ENCODE measurements around the gene TMEM88. TPM values are rescaled to one million over a fixed set of nuclear protein-coding genes. Genes with fewer than 3 reads are reported as not detected.

The TMEM88 gene
- total RNA-seq, 1 experiment from 2014 or later, result 11.3 TPM

DNA sequence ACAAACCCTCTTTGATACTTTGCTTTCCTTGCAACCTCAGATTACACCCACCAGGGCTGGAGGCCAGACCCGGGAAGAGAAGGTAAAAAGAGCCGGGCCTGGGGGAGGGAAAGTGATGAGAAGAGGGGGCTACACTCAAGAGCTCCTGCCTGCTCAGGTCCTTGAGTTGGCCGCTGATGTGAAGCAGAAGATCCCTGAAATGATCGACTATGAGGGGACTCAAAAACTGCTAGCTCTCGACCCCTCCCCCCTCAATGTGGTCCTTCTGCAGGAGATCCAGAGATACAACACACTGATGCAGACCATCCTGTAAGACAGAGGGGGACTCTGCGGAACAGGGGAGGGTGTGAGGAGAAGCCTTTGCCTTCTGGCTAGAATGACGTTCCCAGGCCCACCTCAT is 23.6 kb upstream of the TMEM88 start:
- Histone ChIP-seq H2BK12ac (ENCODE audit: insufficient read length, low read depth, low read length) (no peak overlapping the region), H3K27ac (ENCODE audit: insufficient read length, low read depth, low read length) (no peak overlapping the region), H3K4ac (ENCODE audit: low read depth, low read length) (no peak overlapping the region), H2AK5ac (ENCODE audit: insufficient read length, low read length) (no peak overlapping the region), H3K56ac (ENCODE audit: insufficient read length, low read depth, low read length) (no peak overlapping the region), H4K20me1 (ENCODE audit: control insufficient read depth, insufficient read depth, insufficient read length) (no peaks in the 10 kb centered on the region), H3K79me1 (ENCODE audit: insufficient read depth, low read depth, low read length, poor library complexity, severe bottlenecking) (no peaks in the 10 kb centered on the region), H4K8ac (replicated peaks; ENCODE audit: insufficient read length, low read depth, low read length) (no peak overlapping the region), H3K9me3 (ENCODE audit: control insufficient read depth, low read depth, low read length) (no peaks in the 10 kb centered on the region), H3K4me1 (ENCODE audit: insufficient read depth, low read length) (0 out of 2 replicates have a peak, but pooled peaks cover 2% of the 10 kb centered on the region), H3K79me2 (ENCODE audit: insufficient read depth, low read length) (no peaks in the 10 kb centered on the region), H2BK15ac (ENCODE audit: low read depth, low read length) (no peak overlapping the region), H4K5ac (ENCODE audit: insufficient read length, low read depth, low read length) (no peak overlapping the region), H3K14ac (ENCODE audit: insufficient read depth, low read length) (no peak overlapping the region), H2AFZ (ENCODE audit: low read length) (no peak overlapping the region), H2BK5ac (ENCODE audit: insufficient read length, low read length) (no peak overlapping the region), H3K18ac (ENCODE audit: insufficient read length, low read depth, low read length) (no peak overlapping the region), H3T11ph (ENCODE audit: low read length) (no peak overlapping the region), H2BK20ac (ENCODE audit: low read depth, low read length, poor library complexity, severe bottlenecking) (no peak overlapping the region), H3K23ac (ENCODE audit: insufficient read length, low read depth, low read length) (no peak overlapping the region), H3K4me2 (ENCODE audit: insufficient read depth, insufficient read length, low read length) (no peak overlapping the region), H4K91ac (ENCODE audit: insufficient read length, low read depth, low read length) (no peak overlapping the region), H2BK120ac (ENCODE audit: low read depth, low read length, poor library complexity, severe bottlenecking) (no peak overlapping the region), H3K27me3 (ENCODE audit: insufficient read depth, low read length) (peaks cover 9% of the 10 kb centered on the region; the same call in 1 of the 2 replicates), H3K23me2 (ENCODE audit: insufficient read length, low read depth, low read length, poor library complexity, severe bottlenecking) (peaks cover 21% of the 10 kb centered on the region), H3K9ac (ENCODE audit: extremely low read depth, insufficient read length, low read length) (no peak overlapping the region)
- H3K9me3 Mint-ChIP-seq, result no peaks in the 10 kb centered on the region
- H3K36me3 Mint-ChIP-seq (ENCODE audit: insufficient read depth in 1 of 3, low read depth in 3 of 3), result no peaks in the 10 kb centered on the region
- DNase-seq, result no peak
- H3K27ac Mint-ChIP-seq, result no peak overlapping the region
- H3K4me1 Mint-ChIP-seq, result peaks cover 14 to 17% of the 10 kb centered on the region in 2 experiments
- H3K4me3 Mint-ChIP-seq, result no peak overlapping the region
- TF ChIP-seq, protein P1, sequence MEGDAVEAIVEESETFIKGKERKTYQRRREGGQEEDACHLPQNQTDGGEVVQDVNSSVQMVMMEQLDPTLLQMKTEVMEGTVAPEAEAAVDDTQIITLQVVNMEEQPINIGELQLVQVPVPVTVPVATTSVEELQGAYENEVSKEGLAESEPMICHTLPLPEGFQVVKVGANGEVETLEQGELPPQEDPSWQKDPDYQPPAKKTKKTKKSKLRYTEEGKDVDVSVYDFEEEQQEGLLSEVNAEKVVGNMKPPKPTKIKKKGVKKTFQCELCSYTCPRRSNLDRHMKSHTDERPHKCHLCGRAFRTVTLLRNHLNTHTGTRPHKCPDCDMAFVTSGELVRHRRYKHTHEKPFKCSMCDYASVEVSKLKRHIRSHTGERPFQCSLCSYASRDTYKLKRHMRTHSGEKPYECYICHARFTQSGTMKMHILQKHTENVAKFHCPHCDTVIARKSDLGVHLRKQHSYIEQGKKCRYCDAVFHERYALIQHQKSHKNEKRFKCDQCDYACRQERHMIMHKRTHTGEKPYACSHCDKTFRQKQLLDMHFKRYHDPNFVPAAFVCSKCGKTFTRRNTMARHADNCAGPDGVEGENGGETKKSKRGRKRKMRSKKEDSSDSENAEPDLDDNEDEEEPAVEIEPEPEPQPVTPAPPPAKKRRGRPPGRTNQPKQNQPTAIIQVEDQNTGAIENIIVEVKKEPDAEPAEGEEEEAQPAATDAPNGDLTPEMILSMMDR (conservative IDR thresholded peaks at IDR 0.05), result no peak
- no CpG with 5 or more reads among the region's 7 CpGs for WGBS (ENCODE audit: extremely low coverage, insufficient read length, low lambda C conversion rate)
- H3K27me3 Mint-ChIP-seq (ENCODE audit: low read depth), result peaks cover 62% of the 10 kb centered on the region
